Fibroblast of peridontal ligament (primary cell): ENCODE measurements around the gene ACSL3.

ENCODE experiments used
- DNase-seq: peaks from one replicate; pipeline ENCODE4 v3.0.0-alpha.2; 2010; ENCODE audit errors: extremely low read depth

Gene ACSL3

DNA sequence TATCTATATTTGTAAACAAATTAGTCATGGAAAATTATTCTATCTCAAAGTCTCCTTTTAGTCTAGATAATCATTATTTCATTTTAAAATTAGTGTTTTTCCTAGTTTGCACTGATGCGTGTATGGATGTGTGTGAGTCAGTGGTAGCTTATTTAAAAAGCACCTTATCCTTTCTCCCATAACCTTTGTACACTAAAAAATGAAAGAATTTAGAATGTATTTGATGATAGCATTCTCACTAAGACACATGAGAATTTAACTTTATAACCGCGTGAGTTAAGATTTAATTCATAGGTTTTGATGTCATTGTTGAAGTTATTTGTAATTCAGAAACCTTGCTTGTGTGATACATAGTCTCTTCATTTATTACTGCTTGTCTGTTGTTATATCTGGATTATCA, 81.7 kb downstream of the ACSL3 start:
- DNase-seq, result no peak

DNA sequence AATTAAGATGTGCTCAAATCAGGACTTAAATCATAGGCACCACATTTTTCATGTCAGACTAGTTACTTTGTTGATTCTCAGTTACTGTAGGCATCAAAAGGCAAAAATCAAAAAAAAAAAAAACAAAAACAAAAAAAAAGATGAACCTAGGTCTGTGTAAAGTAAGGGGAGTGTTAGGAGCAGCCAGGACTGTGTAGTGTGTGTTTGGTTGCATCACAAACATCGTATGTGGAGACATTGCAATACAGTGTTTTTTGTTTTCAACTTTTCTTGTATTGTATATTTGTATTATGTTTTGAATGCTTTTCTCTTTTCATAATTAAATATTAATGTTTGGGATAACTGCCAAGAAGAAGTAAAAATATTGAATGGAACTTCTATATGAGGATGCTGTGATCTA, 82.1 kb downstream of the ACSL3 start:
- DNase-seq, result no peak

DNA sequence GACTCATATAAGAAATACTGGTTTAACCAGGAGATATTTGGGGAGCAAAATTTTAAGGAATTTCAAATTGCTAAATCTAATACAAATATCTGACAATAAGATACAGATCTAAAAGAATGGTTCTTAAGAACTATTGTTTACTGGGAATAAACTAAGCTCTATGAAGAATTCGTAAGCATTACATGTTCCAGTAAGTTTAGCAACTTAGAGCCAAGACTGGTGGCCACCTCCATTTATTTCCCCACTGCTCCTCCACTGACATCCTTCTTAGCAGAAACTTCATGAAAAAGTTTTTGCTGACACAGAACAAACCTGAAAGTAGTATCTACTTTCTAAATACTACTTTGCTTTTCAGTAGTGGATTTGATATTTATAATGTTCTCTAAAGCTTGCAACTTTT, 83.0 kb downstream of the ACSL3 start:
- DNase-seq, result peak; percentile 69

DNA sequence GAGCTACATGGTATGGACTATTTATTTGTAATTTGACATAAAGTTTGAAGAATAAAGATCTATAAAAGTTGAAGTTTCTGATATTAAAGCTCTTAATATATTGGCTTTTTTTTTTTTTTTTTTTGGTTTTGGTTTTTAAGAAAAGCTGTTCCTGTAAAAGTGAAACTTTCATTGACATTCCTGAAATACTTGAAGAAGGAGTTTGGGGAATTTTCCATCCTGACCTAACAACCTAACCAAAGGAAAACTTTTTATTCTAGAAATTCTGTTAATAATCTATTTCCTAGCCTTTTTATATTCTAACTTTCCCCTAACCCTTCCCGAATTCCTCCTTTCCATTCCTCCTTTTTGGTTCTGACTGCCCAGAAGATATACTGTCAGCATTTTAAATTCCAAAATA, 83.7 kb downstream of the ACSL3 start:
- peak; percentile 49 for DNase-seq

DNA sequence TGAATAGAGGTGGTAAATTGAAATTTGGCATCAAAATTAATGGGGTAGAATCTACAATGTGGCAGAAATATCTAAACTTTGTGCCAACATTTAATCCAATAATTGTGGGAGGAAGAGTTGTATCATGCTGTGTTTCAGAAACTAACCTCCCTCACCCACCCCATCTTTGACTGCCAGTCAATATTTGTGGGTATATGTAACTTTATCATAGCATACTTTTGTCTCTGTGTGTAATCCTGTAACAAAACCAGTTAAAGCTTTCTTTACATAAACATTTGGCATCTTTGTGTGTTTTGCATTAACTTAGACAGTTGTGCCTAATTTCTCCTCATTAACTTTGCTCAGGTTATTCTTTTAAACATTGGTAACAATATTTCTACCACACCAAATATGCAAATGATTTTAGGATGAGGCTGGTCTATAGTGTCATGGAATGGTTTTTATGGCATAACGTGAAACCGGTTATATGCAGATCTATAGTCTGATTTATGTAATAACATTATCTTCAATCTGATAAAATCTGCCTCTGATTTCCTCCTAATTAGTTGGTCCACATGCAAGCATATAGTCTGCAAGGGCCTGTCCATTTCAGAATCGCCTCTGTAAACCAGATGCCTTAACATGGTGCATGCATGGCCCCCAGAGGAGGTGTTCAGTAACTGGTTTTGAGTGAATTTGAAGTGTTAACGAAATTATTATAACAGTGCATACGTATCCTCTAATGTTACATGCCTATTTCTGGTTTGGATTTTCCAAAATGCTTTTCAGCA, 84.3 kb downstream of the ACSL3 start:
- no peak for DNase-seq

DNA sequence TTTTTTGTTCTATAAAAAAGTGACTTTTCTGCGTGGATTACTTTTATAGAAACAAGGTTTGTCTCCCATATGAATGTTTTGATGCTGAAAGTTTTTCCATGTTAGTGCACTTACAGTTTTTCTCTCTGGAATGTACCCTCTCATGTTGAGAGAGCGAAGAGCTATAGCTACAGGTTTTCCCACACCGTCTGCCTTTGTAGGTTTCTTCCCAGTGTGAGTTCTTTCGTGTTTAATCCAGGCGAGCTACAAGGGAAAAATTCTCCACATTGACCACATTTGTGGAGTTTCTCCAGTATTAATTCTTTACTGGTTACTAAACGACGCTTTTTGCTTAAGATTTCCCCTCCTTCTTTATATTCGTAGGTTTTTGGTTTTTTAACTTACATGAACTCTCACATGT, 85.1 kb downstream of the ACSL3 start:
- peak; percentile 45 for DNase-seq

DNA sequence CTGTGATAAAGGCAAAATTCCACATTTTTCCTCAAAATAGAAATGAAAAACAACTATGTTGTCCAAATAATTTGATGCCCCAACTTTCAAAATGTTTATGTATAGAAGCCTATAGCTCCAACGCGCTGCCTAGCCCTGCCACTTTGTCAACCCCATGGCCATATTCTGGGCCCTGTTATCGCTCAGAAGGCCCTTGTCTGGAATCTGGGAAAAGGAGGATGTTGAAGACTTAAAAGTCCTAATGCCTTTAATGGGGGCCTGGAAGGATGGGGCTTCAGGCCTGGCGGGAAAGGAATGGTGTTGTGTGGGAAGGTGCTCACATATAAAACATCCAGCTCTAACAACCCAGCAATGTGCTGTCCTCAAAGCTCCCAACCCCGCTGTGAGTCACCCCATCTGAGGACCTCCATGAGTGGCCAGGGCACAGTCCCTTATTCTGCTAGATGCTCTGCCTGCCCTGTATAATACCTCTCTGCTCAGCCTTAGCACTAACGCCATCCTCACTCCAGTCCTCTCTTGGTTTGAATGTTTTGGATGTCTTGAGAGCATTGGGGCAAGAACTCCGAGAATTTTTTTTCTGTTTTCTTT, 86.0 kb downstream of the ACSL3 start:
- DNase-seq, result no peak

DNA sequence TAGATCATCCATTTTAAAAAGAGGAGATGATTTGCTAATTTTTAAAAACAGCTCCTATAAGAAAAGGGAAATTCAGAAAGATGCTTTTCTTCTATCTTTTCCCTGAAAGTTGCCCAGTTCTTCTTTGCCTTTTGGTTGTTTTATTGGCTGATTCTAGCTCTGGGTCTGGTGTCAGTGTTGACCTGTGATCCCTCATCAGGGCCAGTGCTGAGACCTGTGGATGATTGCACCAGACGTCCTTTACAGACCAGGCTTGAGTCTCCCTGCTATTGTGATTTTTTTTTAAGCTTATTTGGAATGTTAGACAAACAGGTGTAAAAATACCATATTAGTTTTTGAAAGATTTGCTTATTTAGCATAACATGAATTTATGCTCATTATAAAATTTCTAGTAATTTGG, 88.2 kb downstream of the ACSL3 start:
- DNase-seq, result no peak

DNA sequence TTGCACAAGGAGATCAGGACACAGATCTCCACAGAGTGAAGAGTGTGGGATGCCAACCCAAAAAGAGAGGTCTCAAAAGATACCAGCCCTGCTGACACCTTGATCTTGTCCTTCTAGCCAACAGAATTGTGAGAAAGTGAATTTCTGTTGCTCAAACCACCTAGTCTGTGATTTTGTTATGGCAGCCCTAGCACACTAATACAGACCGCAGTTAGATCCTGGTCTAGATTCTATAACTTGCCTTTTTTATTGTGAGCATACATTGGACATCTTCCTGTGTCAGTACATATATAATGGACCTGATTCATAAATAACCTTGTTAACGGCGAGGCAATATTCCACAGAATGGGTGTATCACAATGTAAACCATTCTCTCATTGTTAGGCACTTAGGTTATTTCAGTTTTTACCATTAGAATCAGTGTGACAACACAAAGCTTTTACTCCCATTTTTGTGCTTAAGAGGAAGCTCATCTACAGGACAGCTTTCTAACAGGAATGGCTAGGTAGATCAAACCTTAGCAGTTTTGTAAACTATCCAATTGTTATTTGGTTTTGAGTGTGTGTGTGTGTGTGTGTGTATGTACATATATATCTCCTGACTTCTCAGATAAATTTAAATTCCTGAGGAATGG, 89.0 kb downstream of the ACSL3 start:
- DNase-seq, result no peak

DNA sequence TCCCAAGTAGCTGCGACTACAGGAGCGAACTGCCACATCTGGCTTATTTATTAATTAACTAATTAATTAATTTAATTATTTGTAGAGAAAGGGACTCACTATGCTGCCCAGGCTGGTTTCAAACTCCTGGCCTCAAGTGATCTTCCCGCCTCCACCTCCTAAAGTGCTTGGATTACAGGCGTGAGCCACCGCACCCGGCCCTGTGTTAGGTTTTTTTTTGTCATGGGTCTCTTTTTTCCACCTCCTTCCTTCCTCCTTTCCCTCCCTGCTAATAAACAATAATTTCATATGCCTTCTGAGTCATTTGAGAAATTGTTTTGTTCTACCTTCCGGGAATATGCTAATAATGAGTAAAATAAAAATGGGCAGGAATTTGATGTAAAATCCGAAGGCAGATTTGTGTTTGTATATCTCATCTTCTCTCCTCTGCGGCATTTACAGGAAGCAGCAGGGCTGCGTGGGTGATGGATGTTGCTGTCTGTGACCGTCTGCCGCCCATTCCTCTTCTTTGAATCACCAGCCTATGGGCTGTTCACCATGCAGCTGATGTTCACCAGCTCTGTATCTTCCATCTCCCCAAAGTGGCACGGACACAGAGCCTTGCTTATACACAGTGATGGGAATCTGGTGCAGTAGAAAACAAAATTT, 89.9 kb downstream of the ACSL3 start:
- DNase-seq, result no peak

DNA sequence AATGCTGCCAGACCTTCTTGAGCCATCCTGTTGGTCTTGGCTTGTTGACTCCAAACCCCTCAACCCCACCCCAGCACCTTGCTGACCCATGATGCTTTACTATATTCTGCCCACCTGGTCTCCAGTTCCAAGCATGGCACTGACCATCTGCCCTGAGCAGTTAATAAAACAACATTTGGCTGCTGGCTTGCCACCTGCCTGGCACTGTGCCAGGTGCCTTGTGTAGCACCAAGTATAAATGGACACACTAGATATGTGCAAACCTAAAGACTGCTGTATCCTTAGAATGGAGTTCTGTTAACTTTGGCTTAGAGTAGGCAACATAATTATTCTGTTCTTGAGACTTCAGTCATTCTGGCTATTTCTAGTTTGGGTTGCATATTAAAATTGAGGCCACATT, 91.4 kb downstream of the ACSL3 start:
- DNase-seq, result no peak

DNA sequence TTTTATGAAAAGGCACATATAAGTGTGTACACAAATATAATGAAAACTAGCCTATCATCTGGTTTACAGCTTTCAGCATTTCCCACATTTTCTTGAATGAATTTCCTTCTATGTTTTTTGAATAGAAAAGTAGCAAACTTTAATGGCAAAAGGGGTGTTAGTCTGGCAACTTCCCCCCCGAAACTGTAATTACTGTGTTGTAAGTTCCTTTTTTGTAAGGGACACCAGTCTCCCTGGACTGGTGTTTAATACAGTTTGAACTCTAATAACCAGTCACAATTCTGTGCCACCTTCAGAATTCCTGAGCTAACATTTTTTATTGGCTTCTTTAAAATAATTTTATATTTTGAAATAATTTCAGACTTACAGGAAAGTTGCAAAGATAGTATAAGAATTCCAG, 94.2 kb downstream of the ACSL3 start:
- no peak for DNase-seq

DNA sequence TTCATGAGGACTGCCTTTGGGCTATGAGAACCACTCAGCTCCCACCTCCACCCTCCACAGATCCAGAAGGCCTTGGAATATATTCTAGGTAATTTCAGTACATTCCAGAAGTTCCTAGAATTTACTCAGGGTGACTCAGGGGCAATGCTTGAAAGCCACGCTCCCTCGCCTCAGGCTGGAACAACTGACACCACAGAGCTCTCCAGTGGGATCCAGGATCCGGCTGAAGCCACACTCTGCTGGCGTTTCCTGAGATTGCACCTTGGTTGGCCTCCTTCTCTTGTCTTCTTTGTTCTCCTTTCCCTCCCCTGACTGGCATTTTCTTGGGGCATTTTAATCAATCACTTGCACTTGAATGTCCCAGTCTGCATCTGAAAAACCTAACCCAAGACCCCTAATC, 98.5 kb downstream of the ACSL3 start:
- peak; percentile 73 for DNase-seq

DNA sequence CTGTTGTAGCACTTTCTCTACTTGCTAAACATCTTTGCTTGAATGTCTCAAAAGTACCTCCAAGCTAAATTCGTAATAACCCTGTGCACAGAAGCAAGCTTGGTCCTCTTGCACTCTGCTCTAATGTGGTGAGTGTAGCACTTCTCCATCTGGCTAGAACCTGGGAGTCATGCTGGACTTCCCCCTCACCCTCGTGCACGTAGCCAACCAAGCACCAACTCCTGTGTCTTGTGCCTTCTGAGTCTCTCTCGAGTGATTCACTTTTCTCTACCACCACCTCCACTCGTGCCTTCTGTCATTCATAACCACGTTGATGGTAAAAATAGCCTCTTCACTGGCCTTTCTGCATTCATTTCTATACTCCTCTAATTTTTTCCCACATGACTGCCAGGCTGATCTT, 99.3 kb downstream of the ACSL3 start:
- DNase-seq, result no peak

DNA sequence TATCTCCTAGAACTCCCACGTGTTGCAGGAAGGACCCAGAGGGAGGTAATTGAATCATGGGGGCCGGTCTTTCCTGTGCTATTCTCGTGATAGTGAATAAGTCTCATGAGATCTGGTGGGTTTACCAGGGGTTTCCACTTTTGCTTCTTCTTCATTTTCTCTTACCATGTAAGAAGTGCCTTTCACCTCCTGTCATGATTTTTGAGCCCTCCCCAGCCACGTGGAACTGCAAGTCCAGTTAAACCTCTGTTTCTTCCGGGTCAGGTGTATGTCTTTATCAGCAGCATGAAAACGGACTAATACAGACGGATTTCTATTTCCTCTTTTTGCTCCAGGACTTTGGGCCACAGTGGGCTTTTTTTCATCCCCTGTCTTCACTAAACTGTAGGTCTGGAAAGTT, 102.8 kb downstream of the ACSL3 start:
- DNase-seq, result no peak

DNA sequence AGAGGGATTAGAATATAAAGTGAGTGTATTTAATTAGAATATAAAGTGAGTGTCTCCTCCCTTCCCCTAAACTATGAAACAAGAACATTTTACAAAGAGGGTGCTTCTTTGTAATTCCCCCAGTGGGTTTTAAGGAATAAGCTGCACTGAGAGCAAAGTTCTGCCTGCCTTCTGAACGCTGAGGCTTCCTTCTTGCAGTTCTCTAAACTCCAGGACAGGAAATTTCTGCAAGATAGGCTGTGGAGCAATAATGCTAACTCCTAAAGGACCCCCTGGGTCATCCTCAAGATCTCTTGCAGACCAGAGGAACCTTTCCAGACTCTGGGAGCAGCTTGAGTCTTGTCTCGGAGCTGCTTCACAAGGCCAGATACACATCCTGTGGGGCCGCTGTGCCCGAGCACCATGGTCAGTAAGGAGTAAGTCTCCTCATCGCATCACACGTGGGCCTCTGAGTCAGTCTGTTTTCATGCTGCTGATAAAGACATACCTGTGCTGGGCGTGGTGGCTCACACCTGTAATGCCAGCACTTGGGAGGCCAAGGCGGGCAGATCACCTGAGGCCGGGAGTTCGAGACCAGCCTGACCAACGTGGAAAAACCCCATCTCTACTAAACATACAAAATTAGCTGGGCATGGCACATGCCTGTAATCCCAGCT, 103.7 kb downstream of the ACSL3 start:
- DNase-seq, result no peak

DNA sequence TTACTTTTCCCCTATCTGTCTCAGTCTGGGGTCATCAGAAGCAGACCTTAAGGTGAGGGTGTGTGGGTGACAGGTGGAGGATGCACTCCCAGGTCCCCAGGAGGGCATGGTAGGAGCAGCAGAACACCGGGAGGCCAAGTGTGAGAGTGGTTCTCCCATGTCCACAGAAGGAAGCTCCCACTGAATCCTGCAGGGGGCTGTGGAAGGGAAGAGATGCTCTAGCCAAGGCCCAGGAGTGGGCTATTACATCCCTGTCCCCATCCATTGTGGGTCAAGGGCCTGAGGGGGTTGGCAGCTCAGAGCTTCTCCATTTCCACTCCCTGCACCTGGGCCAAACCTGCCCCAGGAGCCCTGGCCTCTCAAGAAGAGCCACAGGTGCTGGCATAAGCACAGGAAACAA, 104.7 kb downstream of the ACSL3 start:
- DNase-seq, result no peak

DNA sequence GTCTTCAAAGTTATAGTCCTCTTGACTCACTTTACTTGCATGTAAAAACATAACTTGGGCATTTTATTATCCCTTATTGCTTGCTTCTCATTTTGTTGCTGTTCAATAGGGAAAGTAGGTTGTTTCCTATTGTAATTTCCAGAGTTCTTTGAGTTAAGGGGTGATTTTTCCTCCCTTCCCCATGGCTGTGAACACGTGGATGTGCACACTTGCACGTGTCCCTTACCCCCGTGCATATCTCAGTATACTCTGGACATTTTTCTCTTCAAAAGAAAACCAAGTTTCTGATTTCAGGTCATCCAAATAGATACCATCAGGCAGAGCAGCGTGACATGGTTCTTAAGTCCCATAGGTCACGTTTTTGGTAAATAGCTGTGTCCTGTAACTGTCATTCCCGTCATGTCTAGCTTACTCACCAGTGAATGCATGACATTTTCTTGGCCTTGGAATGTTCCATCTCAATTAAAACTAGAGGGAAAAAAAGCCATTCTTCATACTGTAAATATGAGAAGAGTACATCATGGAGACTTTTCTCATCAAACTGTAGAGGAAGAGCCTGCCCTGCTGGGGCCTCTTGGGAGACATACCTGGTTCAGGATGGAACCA, 107.8 kb downstream of the ACSL3 start:
- DNase-seq, result no peak

DNA sequence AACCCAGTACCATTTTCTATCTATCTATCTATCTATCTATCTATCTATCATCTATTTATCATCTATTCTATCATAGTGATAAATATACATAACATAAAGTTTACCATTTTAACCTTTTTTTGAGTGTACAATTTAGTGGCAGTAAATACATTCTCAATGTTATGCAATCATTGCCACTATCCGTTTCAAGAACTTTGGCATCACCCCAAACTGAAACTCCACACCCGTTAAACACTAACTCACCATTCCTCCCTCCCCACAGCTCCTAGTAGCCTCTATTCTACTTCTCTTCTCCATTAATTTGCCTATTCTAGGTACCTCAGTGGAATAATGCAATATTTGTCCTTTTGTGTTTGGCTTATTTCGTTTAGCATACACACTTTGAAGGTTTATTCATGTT, 108.7 kb downstream of the ACSL3 start:
- DNase-seq, result peak; percentile 82

DNA sequence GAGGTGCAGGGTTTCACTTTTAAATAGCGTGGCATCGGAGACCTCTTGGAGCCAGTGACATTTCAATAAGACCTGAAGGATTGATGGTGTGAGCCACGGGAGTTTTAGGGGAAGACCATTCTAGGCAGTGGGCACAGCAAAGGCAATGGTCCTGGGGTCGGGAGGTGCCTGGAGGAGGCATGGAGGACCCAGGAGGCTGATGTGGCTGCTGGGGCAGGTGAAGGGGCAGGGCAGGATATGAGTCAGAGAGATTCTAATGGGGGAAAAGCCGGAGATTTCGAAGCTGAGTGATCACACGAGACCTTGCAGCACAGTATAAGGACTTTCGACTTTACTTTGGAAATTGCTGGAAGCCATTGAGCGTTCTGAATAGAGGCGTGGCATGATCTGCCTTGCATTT, 111.6 kb downstream of the ACSL3 start:
- DNase-seq, result no peak

DNA sequence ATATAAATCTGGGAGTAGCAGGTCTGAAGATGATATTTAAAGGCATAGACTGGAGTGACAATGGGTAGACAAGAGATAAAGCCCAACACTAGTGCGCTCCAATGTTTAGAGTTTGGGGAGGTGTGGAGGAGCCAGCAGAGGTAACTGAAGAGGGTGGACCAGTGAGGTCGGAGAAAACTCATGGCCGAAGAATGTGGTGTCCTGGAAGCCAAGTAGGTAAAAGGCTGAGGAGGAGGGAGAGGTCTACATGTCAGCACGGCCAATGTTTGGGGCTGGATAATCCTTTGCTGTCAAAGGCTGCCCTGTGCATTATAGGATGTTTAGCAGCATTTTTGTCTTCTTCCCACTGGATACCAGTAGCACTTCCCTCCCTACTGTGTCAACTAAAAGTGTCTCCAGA, 112.4 kb downstream of the ACSL3 start:
- DNase-seq, result no peak

DNA sequence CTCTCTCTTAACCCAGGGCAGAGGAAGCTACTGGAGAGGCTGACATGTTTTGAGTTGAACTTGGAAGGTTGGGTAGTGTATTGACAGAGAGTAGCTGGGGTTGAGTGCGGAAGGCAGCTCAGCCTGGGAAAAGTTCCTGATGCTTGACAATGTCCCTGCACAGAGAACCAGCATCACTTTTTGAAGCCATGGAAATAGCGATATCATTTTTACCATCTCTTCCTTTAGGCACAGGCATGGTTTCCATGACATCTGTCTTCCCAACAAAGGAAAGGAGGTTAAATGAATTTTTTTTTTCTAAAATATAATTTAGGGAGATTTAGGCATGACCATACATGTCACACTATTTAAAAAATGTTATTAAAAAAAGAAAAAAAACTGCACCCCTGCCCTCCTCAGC, 112.9 kb downstream of the ACSL3 start:
- DNase-seq, result no peak
